Keratinocyte (primary cell): Measurements from ENCODE around the gene VPS8. TPM values are rescaled to one million over a fixed set of nuclear protein-coding genes. Genes with fewer than 3 reads are reported as not detected.

ENCODE experiments used
- DNase-seq: peaks from one replicate; pipeline ENCODE4 v3.0.0-alpha.2; 2011; ENCODE audit warnings: low read depth, missing footprints, low spot score
- FAIRE-seq: peaks from 2 replicates; lab custom pipeline; 2011; peaks lifted over from hg19 to GRCh38; lab: Jason Lieb, UNC
- H2AFZ ChIP-seq: 2 replicates; pipeline ENCODE4 v1.6.0; 2012; ENCODE audit warnings: low read length, control low read depth, inconsistent platforms; ENCODE audit not compliant: control insufficient read depth
- H3K27ac ChIP-seq: 2 replicates; pipeline ENCODE4 v1.5.1; 2011; ENCODE audit warnings: low read length; ENCODE audit not compliant: control insufficient read depth, insufficient read depth
- H3K27me3 ChIP-seq: 3 replicates; pipeline ENCODE4 v1.6.0; 2011; ENCODE audit warnings: low read length; ENCODE audit not compliant: control insufficient read depth, insufficient read depth; ENCODE audit errors: extremely low read depth
- H3K36me3 ChIP-seq, 2 experiments: 2 replicates in 1 of 2; 3 replicates in 1 of 2; pipeline ENCODE4 v1.5.1; 2011; ENCODE audit warnings: low read length in 2 of 2, mild to moderate bottlenecking in 1 of 2; ENCODE audit not compliant: control insufficient read depth in 2 of 2, insufficient read depth in 2 of 2; ENCODE audit errors: extremely low read depth in 1 of 2
- H3K4me1 ChIP-seq: 3 replicates; pipeline ENCODE4 v1.5.1; 2011; ENCODE audit warnings: low read length; ENCODE audit not compliant: control insufficient read depth, insufficient read depth; ENCODE audit errors: extremely low read depth
- H3K4me2 ChIP-seq: 3 replicates; pipeline ENCODE4 v1.6.0; 2011; ENCODE audit warnings: low read depth, low read length; ENCODE audit not compliant: control insufficient read depth, insufficient read depth; ENCODE audit errors: extremely low read depth
- H3K4me3 ChIP-seq, 3 experiments: fragments of 200-600 bp in 1 of 3; sonication (generic) in 1 of 3; 2 replicates in 2 of 3; 3 replicates in 1 of 3; pipeline ENCODE4 v1.5.1; 2011 to 2016; ENCODE audit warnings: low read length in 3 of 3, mild to moderate bottlenecking in 3 of 3, control low read depth in 2 of 3, inconsistent platforms in 1 of 3, low read depth in 1 of 3, mixed read lengths in 1 of 3, mixed run types in 1 of 3, moderate library complexity in 1 of 3; ENCODE audit not compliant: control insufficient read depth in 2 of 3, insufficient read depth in 2 of 3; ENCODE audit errors: extremely low read depth in 1 of 3
- H3K79me2 ChIP-seq: 2 replicates; pipeline ENCODE4 v1.6.0; 2012; ENCODE audit warnings: low read length; ENCODE audit not compliant: control insufficient read depth, insufficient read depth
- H3K9ac ChIP-seq: 3 replicates; pipeline ENCODE4 v1.6.0; 2011; ENCODE audit warnings: low read length; ENCODE audit not compliant: control insufficient read depth, insufficient read depth; ENCODE audit errors: extremely low read depth
- H3K9me1 ChIP-seq: 3 replicates; pipeline ENCODE4 v1.6.0; 2011; ENCODE audit warnings: low read length; ENCODE audit not compliant: control insufficient read depth, insufficient read depth; ENCODE audit errors: extremely low read depth
- H3K9me3 ChIP-seq: 2 replicates; pipeline ENCODE4 v1.5.1; 2012; ENCODE audit warnings: low read depth, low read length; ENCODE audit not compliant: control insufficient read depth
- H4K20me1 ChIP-seq: 3 replicates; pipeline ENCODE4 v1.6.0; 2011; ENCODE audit warnings: low read length; ENCODE audit not compliant: control insufficient read depth, insufficient read depth; ENCODE audit errors: extremely low read depth
- CTCF ChIP-seq, 3 experiments: IDR thresholded peaks in 1 of 3; conservative IDR thresholded peaks in 1 of 3; optimal IDR thresholded peaks in 1 of 3; 2 replicates in 2 of 3; 3 replicates in 1 of 3; pipeline versions ENCODE3 to v1.5.1; 2011; ENCODE audit warnings: low read length in 3 of 3, mild to moderate bottlenecking in 3 of 3, moderate library complexity in 2 of 3, control low read depth in 1 of 3, inconsistent platforms in 1 of 3; ENCODE audit not compliant: insufficient read depth in 2 of 3; ENCODE audit errors: extremely low read depth in 1 of 3
- EZH2 ChIP-seq: IDR thresholded peaks from one replicate; pipeline ENCODE4 v1.6.1; 2012; ENCODE audit warnings: inconsistent platforms, mild to moderate bottlenecking, low read length, moderate library complexity
- dilution Hi-C: fragments of 300-500 bp; cut with MboI; formaldehyde crosslinking; loops from one replicate; pipeline ENCODE4 v1.7.0; 2020; ENCODE audit warnings: low sequenced_read_pairs; ENCODE audit not compliant: extremely low pct_ligation_motif_present
- polyA plus RNA-seq, 5 experiments: library from polyadenylated mRNA; depleted of rRNA in 3 of 5; stranded (reverse) in 3 of 5; stranded (forward) in 1 of 5; unstranded in 1 of 5; fragments of >200 nt; gene quantifications; 1 replicate in 1 of 5; 2 replicates in 3 of 5; 3 replicates in 1 of 5; pipeline versions ENCODE4 v1.2.1 to v1.2.3, GENCODE V29; 2011 to 2012; ENCODE audit warnings: missing spikeins in 2 of 5, low read depth in 1 of 5, low replicate concordance in 1 of 5

VPS8 gene
- polyA plus RNA-seq, 1 donor (not counting 4 experiments of a cell fraction or from before 2014, with no cell fraction given): 28.4 TPM

GRCh38 chr3:184880276-184881019 lies 68.5 kb downstream of the VPS8 start:
- dilution Hi-C loops: no loop called here
- H3K4me2 ChIP-seq: no peak overlapping the region

DNA sequence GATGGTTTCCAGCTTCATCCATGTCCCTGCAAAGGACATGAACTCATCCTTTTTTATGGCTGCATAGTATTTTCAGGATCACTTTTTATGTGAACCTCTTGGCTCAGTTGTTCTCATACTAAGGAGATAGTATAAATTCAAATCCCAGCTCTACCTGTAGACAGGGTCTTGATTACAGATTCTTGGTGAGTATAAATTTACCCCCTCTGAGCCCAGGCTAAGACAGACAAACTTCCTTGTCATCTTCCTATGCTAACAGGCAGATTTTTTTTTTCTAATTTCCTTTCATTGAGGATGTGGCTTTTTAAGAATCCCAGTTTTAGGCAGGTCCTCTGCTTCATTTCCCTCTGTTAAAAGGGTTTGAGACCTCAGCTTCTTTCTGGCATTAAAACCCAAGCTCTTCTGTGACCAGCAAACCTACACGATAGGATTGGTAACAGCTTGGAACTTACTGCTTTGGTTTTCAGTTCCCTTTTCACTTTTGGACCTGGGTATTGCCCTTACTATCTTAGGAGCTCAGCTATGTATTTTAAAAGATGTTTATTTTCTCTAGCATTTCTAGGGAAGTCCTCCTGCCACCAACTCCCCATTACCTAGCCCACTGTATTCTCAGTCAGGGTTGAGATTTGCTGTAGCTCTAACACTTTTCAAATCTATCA lies 72.5 kb downstream of the VPS8 start:
- Histone ChIP-seq H3K9me1 (no peaks in the 10 kb centered on the region), H3K4me3 (no peak overlapping the region), H3K27ac (no peak overlapping the region), H3K36me3 (no peaks in the 10 kb centered on the region), H3K9ac (no peak overlapping the region), H3K4me2 (no peak overlapping the region), H3K79me2 (no peaks in the 10 kb centered on the region), H3K27me3 (no peaks in the 10 kb centered on the region), H2AFZ (no peak overlapping the region), H4K20me1 (no peaks in the 10 kb centered on the region), H3K4me1 (no peaks in the 10 kb centered on the region), H3K9me3 (no peaks in the 10 kb centered on the region)
- dilution Hi-C loops: no loop called here
- no peak for DNase-seq
- TF ChIP-seq EZH2 (no peak), CTCF (optimal IDR thresholded peaks at IDR 0.05 in 1 of 3, IDR thresholded peaks at IDR 0.05 in 1 of 3, conservative IDR thresholded peaks at IDR 0.05 in 1 of 3; ENCODE audit: extremely low read depth in 1 of 3, insufficient read depth in 2 of 3, low read length in 3 of 3) (no peak)
- no peak for FAIRE-seq

More at GRCh38 chr3:184880276-184881019, 68.5 kb downstream of the VPS8 start:
- Histone ChIP-seq H2AFZ (no peak overlapping the region), H3K27me3 (no peaks in the 10 kb centered on the region), H3K4me1 (no peaks in the 10 kb centered on the region), H3K36me3 (peaks cover 0 to 4% of the 10 kb centered on the region in 2 experiments), H3K9ac (no peak overlapping the region), H3K4me3 (no peak overlapping the region), H3K9me1 (no peaks in the 10 kb centered on the region), H3K79me2 (no peaks in the 10 kb centered on the region), H3K9me3 (no peaks in the 10 kb centered on the region), H3K27ac (no peak overlapping the region), H4K20me1 (no peaks in the 10 kb centered on the region)
- DNase-seq: no peak
- no peak for TF ChIP-seq CTCF (optimal IDR thresholded peaks at IDR 0.05 in 1 of 3, IDR thresholded peaks at IDR 0.05 in 1 of 3, conservative IDR thresholded peaks at IDR 0.05 in 1 of 3; ENCODE audit: extremely low read depth in 1 of 3, insufficient read depth in 2 of 3, low read length in 3 of 3)
- FAIRE-seq: peak; percentile 29
